CD8-positive, alpha-beta memory T cell (primary cell): Measurements from ENCODE around the gene IL1RL1. TPM values are rescaled to one million over a fixed set of nuclear protein-coding genes. Genes with fewer than 3 reads are reported as not detected.

Experiments
- CTCF ChIA-PET: fragments of 350-600 bp; sonication (Branson Sonifier 250); formaldehyde crosslinking; loops from one replicate; lab custom pipeline; 2021; ENCODE audit warnings: antibody characterized with exemption; lab: Charles Lee
- POLR2A ChIA-PET: fragments of 350-600 bp; sonication (Branson Sonifier 250); formaldehyde crosslinking; loops from one replicate; lab custom pipeline; 2021; ENCODE audit warnings: antibody characterized with exemption; lab: Charles Lee
- DNase-seq, 5 donors: peaks; one replicate each; pipeline versions ENCODE4 v3.0.0 to v3.0.0-alpha.2; 2020 to 2022; ENCODE audit warnings: mixed read lengths in 1 of 5
- H3K27ac ChIP-seq: one replicate; pipeline ENCODE4 v1.7.0; 2013; ENCODE audit warnings: low read depth, mild to moderate bottlenecking, low read length, moderate library complexity
- H3K27me3 ChIP-seq: 2 replicates; pipeline ENCODE4 v1.7.0; 2013; ENCODE audit warnings: low read length, mild to moderate bottlenecking; ENCODE audit not compliant: insufficient read depth, poor library complexity, severe bottlenecking
- H3K36me3 ChIP-seq: 2 replicates; pipeline ENCODE4 v1.7.0; 2013; ENCODE audit warnings: mild to moderate bottlenecking, low read length, moderate library complexity; ENCODE audit not compliant: insufficient read depth
- H3K4me1 ChIP-seq: 2 replicates; pipeline ENCODE4 v1.7.0; 2013; ENCODE audit warnings: mild to moderate bottlenecking, low read length, moderate library complexity; ENCODE audit not compliant: insufficient read depth
- H3K4me3 ChIP-seq: 2 replicates; pipeline ENCODE4 v1.7.0; 2013; ENCODE audit warnings: mild to moderate bottlenecking, low read length
- H3K9me3 ChIP-seq: 2 replicates; pipeline ENCODE4 v1.7.0; 2013; ENCODE audit warnings: mild to moderate bottlenecking, low read length
- H3K27ac Mint-ChIP-seq, 8 donors: one replicate each; pipeline ENCODE4 v1.8.0; 2020 to 2021; ENCODE audit warnings: mixed read lengths in 8 of 8, mild to moderate bottlenecking in 6 of 8, inconsistent platforms in 3 of 8, moderate library complexity in 3 of 8
- H3K27me3 Mint-ChIP-seq, 2 donors: one replicate each; pipeline ENCODE4 v1.8.0; 2020 to 2021; ENCODE audit warnings: mixed read lengths in 2 of 2, mild to moderate bottlenecking in 1 of 2, moderate library complexity in 1 of 2
- H3K36me3 Mint-ChIP-seq, 3 donors: one replicate each; pipeline ENCODE4 v1.8.0; 2020 to 2021; ENCODE audit warnings: mixed read lengths in 3 of 3, inconsistent platforms in 1 of 3, mild to moderate bottlenecking in 1 of 3
- H3K4me1 Mint-ChIP-seq, 3 donors: one replicate each; pipeline ENCODE4 v1.8.0; 2020 to 2021; ENCODE audit warnings: mixed read lengths in 3 of 3, inconsistent platforms in 1 of 3, mild to moderate bottlenecking in 1 of 3
- H3K4me3 Mint-ChIP-seq, 7 donors: one replicate each; pipeline ENCODE4 v1.8.0; 2020 to 2021; ENCODE audit warnings: mixed read lengths in 7 of 7, mild to moderate bottlenecking in 6 of 7, moderate library complexity in 4 of 7, inconsistent platforms in 2 of 7
- H3K9me3 Mint-ChIP-seq, 5 donors: one replicate each; pipeline ENCODE4 v1.8.0; 2020 to 2022; ENCODE audit warnings: mixed read lengths in 5 of 5, mild to moderate bottlenecking in 3 of 5, moderate library complexity in 2 of 5, inconsistent platforms in 1 of 5
- polyA plus RNA-seq: library from polyadenylated mRNA; unstranded; fragments of 300-500 nt; fragmentation: Illumina TruSeq; gene quantifications from one replicate; pipeline ENCODE4 v1.2.3, GENCODE V29; 2021
- total RNA-seq, 2 experiments: library from RNA; stranded (reverse); gene quantifications; one replicate each; pipeline ENCODE4 v1.2.3, GENCODE V29; 2021

Gene IL1RL1
- total and polyA plus RNA-seq, 3 experiments from 2014 or later = 0.14 to 0.35 (median 0.22) TPM

- Histone ChIP-seq H3K4me3 (no peak overlapping the region), H3K9me3 (peaks cover 6% of the 10 kb centered on the region), H3K36me3 (no peaks in the 10 kb centered on the region), H3K27ac (no peak overlapping the region), H3K4me1 (peaks cover 2% of the 10 kb centered on the region), H3K27me3 (no peaks in the 10 kb centered on the region)
- ChIA-PET POLR2A (no interaction called here), CTCF (interaction anchor here (1.9 kb wide), 1 partner anchor 57 kb away, joined by 6 read pairs; no protein-coding TSS in a partner anchor)
- Mint-ChIP-seq H3K27me3 (peaks cover 0 to 2% of the 10 kb centered on the region in 2 donors), H3K9me3 (peaks cover 11 to 26% (median 22%) of the 10 kb centered on the region in 5 donors), H3K4me3 (no peak overlapping the region), H3K36me3 (peaks cover 27 to 63% (median 33%) of the 10 kb centered on the region in 3 donors), H3K4me1 (peaks cover 1 to 9% (median 7%) of the 10 kb centered on the region in 3 donors), H3K27ac (peak overlapping the region in 3 of 8 donors; percentile 1 to 55 (median 37))
- no peak for DNase-seq
Observed at GRCh38 chr2:102386004-102386403, 74.6 kb downstream of the IL1RL1 start.

GRCh38 chr2:102386867-102387541 lies 75.6 kb downstream of the IL1RL1 start:
- ChIA-PET CTCF (no interaction called here), POLR2A (no interaction called here)
- peaks cover 27 to 53% (median 28%) of the 10 kb centered on the region in 3 donors for H3K36me3 Mint-ChIP-seq
- Histone ChIP-seq H3K4me3 (no peak overlapping the region), H3K4me1 (peaks cover 12% of the 10 kb centered on the region), H3K36me3 (no peaks in the 10 kb centered on the region), H3K9me3 (peaks cover 6% of the 10 kb centered on the region), H3K27me3 (no peaks in the 10 kb centered on the region), H3K27ac (no peak overlapping the region)
- H3K27ac Mint-ChIP-seq = no peak overlapping the region
- no peak for DNase-seq
- H3K4me3 Mint-ChIP-seq = no peak overlapping the region
- peaks cover 11 to 19% (median 17%) of the 10 kb centered on the region in 3 donors for H3K4me1 Mint-ChIP-seq
- peaks cover 11 to 25% (median 22%) of the 10 kb centered on the region in 5 donors for H3K9me3 Mint-ChIP-seq
- H3K27me3 Mint-ChIP-seq = peaks cover 0 to 2% of the 10 kb centered on the region in 2 donors

- Mint-ChIP-seq H3K27me3 (peaks cover 0 to 2% of the 10 kb centered on the region in 2 donors), H3K9me3 (peaks cover 11 to 19% (median 14%) of the 10 kb centered on the region in 5 donors), H3K4me3 (peak overlapping the region in 1 of 7 donors; percentile 67), H3K27ac (peak overlapping the region in 5 of 8 donors; percentile 2 to 86 (median 48)), H3K4me1 (peaks cover 15 to 24% (median 22%) of the 10 kb centered on the region in 3 donors), H3K36me3 (peaks cover 23 to 46% (median 28%) of the 10 kb centered on the region in 3 donors)
- ChIA-PET CTCF (no interaction called here), POLR2A (no interaction called here)
- H3K36me3 ChIP-seq = no peaks in the 10 kb centered on the region
- peaks cover 6% of the 10 kb centered on the region for H3K9me3 ChIP-seq
- no peaks in the 10 kb centered on the region for H3K27me3 ChIP-seq
- DNase-seq = no peak
- no peak overlapping the region for H3K4me3 ChIP-seq
- H3K27ac ChIP-seq = no peak overlapping the region
- H3K4me1 ChIP-seq = peaks cover 12% of the 10 kb centered on the region
Observed at GRCh38 chr2:102387763-102388546, 76.6 kb downstream of the IL1RL1 start.

- H3K27me3 Mint-ChIP-seq = peaks cover 0 to 2% of the 10 kb centered on the region in 2 donors
- no peak overlapping the region for H3K4me3 ChIP-seq
- H3K4me1 Mint-ChIP-seq = peaks cover 15 to 24% (median 22%) of the 10 kb centered on the region in 3 donors
- no peak overlapping the region for H3K27ac ChIP-seq
- H3K4me3 Mint-ChIP-seq = peak overlapping the region in 2 of 7 donors; percentile 19 to 33
- POLR2A ChIA-PET = no interaction called here
- peaks cover 0 to 10% (median 7%) of the 10 kb centered on the region in 3 donors for H3K36me3 Mint-ChIP-seq
- no peaks in the 10 kb centered on the region for H3K9me3 Mint-ChIP-seq
- H3K27me3 ChIP-seq = no peaks in the 10 kb centered on the region
- peak in 2 of 5 donors; percentile 14 to 57 for DNase-seq
- no peaks in the 10 kb centered on the region for H3K36me3 ChIP-seq
- H3K9me3 ChIP-seq = no peaks in the 10 kb centered on the region
- peaks cover 12% of the 10 kb centered on the region for H3K4me1 ChIP-seq
- CTCF ChIA-PET = interaction anchor here (0.8 to 0.9 kb wide), 2 partner anchors 36 to 51 kb away, joined by 3 read pairs; no protein-coding TSS in a partner anchor
- H3K27ac Mint-ChIP-seq = peak overlapping the region in 3 of 8 donors; percentile 12 to 37 (median 28)
Observed at GRCh38 chr2:102391565-102391964, 80.2 kb downstream of the IL1RL1 start.

- POLR2A ChIA-PET = no interaction called here
- Histone ChIP-seq H3K27me3 (no peaks in the 10 kb centered on the region), H3K4me3 (no peak overlapping the region), H3K9me3 (no peaks in the 10 kb centered on the region), H3K4me1 (peaks cover 12% of the 10 kb centered on the region), H3K27ac (no peak overlapping the region), H3K36me3 (no peaks in the 10 kb centered on the region)
- peaks cover 0 to 2% of the 10 kb centered on the region in 2 donors for H3K27me3 Mint-ChIP-seq
- H3K36me3 Mint-ChIP-seq = peaks cover 0 to 10% (median 7%) of the 10 kb centered on the region in 3 donors
- no peak overlapping the region for H3K4me3 Mint-ChIP-seq
- H3K4me1 Mint-ChIP-seq = peaks cover 15 to 24% (median 22%) of the 10 kb centered on the region in 3 donors
- CTCF ChIA-PET = interaction anchor here (0.8 kb wide), 1 partner anchor 51 kb away, joined by 3 read pairs; no protein-coding TSS in a partner anchor
- peak overlapping the region in 1 of 8 donors; percentile 12 for H3K27ac Mint-ChIP-seq
- no peaks in the 10 kb centered on the region for H3K9me3 Mint-ChIP-seq
- DNase-seq = no peak
Observed at GRCh38 chr2:102392096-102392495, 80.7 kb downstream of the IL1RL1 start.

- Mint-ChIP-seq H3K27me3 (peaks cover 0 to 2% of the 10 kb centered on the region in 2 donors), H3K36me3 (peaks cover 0 to 7% (median 3%) of the 10 kb centered on the region in 3 donors), H3K4me1 (peaks cover 15 to 24% (median 20%) of the 10 kb centered on the region in 3 donors), H3K27ac (no peak overlapping the region), H3K4me3 (no peak overlapping the region), H3K9me3 (no peaks in the 10 kb centered on the region)
- H3K27ac ChIP-seq = no peak overlapping the region
- H3K4me3 ChIP-seq = no peak overlapping the region
- ChIA-PET POLR2A (no interaction called here), CTCF (no interaction called here)
- no peak for DNase-seq
- H3K9me3 ChIP-seq = no peaks in the 10 kb centered on the region
- peaks cover 12% of the 10 kb centered on the region for H3K4me1 ChIP-seq
- H3K27me3 ChIP-seq = no peaks in the 10 kb centered on the region
- H3K36me3 ChIP-seq = no peaks in the 10 kb centered on the region
Observed at GRCh38 chr2:102392942-102393341, 81.6 kb downstream of the IL1RL1 start.

- no peak overlapping the region for H3K27ac ChIP-seq
- no peak overlapping the region for H3K27ac Mint-ChIP-seq
- H3K36me3 Mint-ChIP-seq = peaks cover 0 to 2% (median 0%) of the 10 kb centered on the region in 3 donors
- H3K9me3 Mint-ChIP-seq = no peaks in the 10 kb centered on the region
- no peak for DNase-seq
- H3K4me3 Mint-ChIP-seq = no peak overlapping the region
- H3K4me1 Mint-ChIP-seq = peaks cover 24 to 30% (median 29%) of the 10 kb centered on the region in 3 donors
- ChIA-PET CTCF (no interaction called here), POLR2A (no interaction called here)
- H3K27me3 ChIP-seq = no peaks in the 10 kb centered on the region
- no peaks in the 10 kb centered on the region for H3K36me3 ChIP-seq
- no peak overlapping the region for H3K4me3 ChIP-seq
- H3K27me3 Mint-ChIP-seq = no peaks in the 10 kb centered on the region
- H3K4me1 ChIP-seq = peaks cover 10% of the 10 kb centered on the region
- no peaks in the 10 kb centered on the region for H3K9me3 ChIP-seq
Observed at GRCh38 chr2:102396012-102396411, 84.6 kb downstream of the IL1RL1 start.
